H9 (cell line): ENCODE results near the gene CDKN2D. TPM values are rescaled to one million over a fixed set of nuclear protein-coding genes. Genes with fewer than 3 reads are reported as not detected.

ENCODE experiments used
- DNase-seq: peaks from one replicate; pipeline ENCODE4 v3.0.0-alpha.2; 2017
- H2AFZ ChIP-seq: one replicate; pipeline ENCODE4 v1.6.1; 2013; ENCODE audit warnings: mild to moderate bottlenecking, low read length, control low read depth, moderate library complexity
- H2AK5ac ChIP-seq: 2 replicates; pipeline ENCODE4 v1.6.1; 2013; ENCODE audit warnings: low read length, control low read depth, mixed read lengths; ENCODE audit not compliant: insufficient read length
- H2BK120ac ChIP-seq: one replicate; pipeline ENCODE4 v1.6.1; 2013; ENCODE audit warnings: low read depth, mild to moderate bottlenecking, low read length, control low read depth, inconsistent platforms; ENCODE audit not compliant: poor library complexity, severe bottlenecking
- H2BK12ac ChIP-seq: 2 replicates; pipeline ENCODE4 v1.6.1; 2013; ENCODE audit warnings: low read length, control low read depth, mixed read lengths, low read depth; ENCODE audit not compliant: insufficient read length
- H2BK15ac ChIP-seq: 2 replicates; pipeline ENCODE4 v1.6.1; 2013; ENCODE audit warnings: low read depth, low read length, control low read depth
- H2BK20ac ChIP-seq: one replicate; pipeline ENCODE4 v1.6.1; 2013; ENCODE audit warnings: low read depth, mild to moderate bottlenecking, low read length, control low read depth, inconsistent platforms; ENCODE audit not compliant: poor library complexity, severe bottlenecking
- H2BK5ac ChIP-seq: 2 replicates; pipeline ENCODE4 v1.6.1; 2013; ENCODE audit warnings: low read length, control low read depth, mixed read lengths; ENCODE audit not compliant: insufficient read length
- H3K14ac ChIP-seq: 2 replicates; pipeline ENCODE4 v1.6.1; 2013; ENCODE audit warnings: low read length, control low read depth; ENCODE audit not compliant: insufficient read depth
- H3K18ac ChIP-seq: 2 replicates; pipeline ENCODE4 v1.6.1; 2013; ENCODE audit warnings: low read depth, mild to moderate bottlenecking, mixed read lengths, low read length, control low read depth; ENCODE audit not compliant: insufficient read length
- H3K23ac ChIP-seq: 2 replicates; pipeline ENCODE4 v1.6.1; 2013; ENCODE audit warnings: low read length, control low read depth, mixed read lengths, low read depth; ENCODE audit not compliant: insufficient read length
- H3K23me2 ChIP-seq: 2 replicates; pipeline ENCODE4 v1.6.1; 2013; ENCODE audit warnings: low read depth, mild to moderate bottlenecking, mixed read lengths, low read length, control low read depth; ENCODE audit not compliant: insufficient read length, poor library complexity, severe bottlenecking
- H3K27ac ChIP-seq: 2 replicates; pipeline ENCODE4 v1.5.1; 2013; ENCODE audit warnings: low read length, control low read depth, mixed read lengths, low read depth; ENCODE audit not compliant: insufficient read length
- H3K27me3 ChIP-seq: 2 replicates; pipeline ENCODE4 v1.6.1; 2013; ENCODE audit warnings: low read length, control low read depth, inconsistent platforms; ENCODE audit not compliant: insufficient read depth
- H3K4ac ChIP-seq: 2 replicates; pipeline ENCODE4 v1.6.1; 2013; ENCODE audit warnings: low read depth, mild to moderate bottlenecking, control low read depth, inconsistent platforms, low read length, moderate library complexity
- H3K4me1 ChIP-seq: 2 replicates; pipeline ENCODE4 v1.6.1; 2013; ENCODE audit warnings: low read length, control low read depth, inconsistent platforms; ENCODE audit not compliant: insufficient read depth
- H3K4me2 ChIP-seq: 2 replicates; pipeline ENCODE4 v1.6.1; 2013; ENCODE audit warnings: low read length, control low read depth, mixed read lengths; ENCODE audit not compliant: insufficient read length, insufficient read depth
- H3K56ac ChIP-seq: 2 replicates; pipeline ENCODE4 v1.6.1; 2013; ENCODE audit warnings: low read depth, mild to moderate bottlenecking, mixed read lengths, low read length, control low read depth; ENCODE audit not compliant: insufficient read length
- H3K79me1 ChIP-seq: 2 replicates; pipeline ENCODE4 v1.6.1; 2013; ENCODE audit warnings: low read depth, mild to moderate bottlenecking, moderate library complexity, low read length, control low read depth, inconsistent platforms; ENCODE audit not compliant: insufficient read depth, poor library complexity, severe bottlenecking
- H3K79me2 ChIP-seq: 2 replicates; pipeline ENCODE4 v1.6.1; 2013; ENCODE audit warnings: low read length, control low read depth, inconsistent platforms; ENCODE audit not compliant: insufficient read depth
- H3K9ac ChIP-seq: 2 replicates; pipeline ENCODE4 v1.6.1; 2013; ENCODE audit warnings: low read length, control low read depth, mixed read lengths; ENCODE audit not compliant: insufficient read length; ENCODE audit errors: extremely low read depth
- H3K9me3 ChIP-seq: one replicate; pipeline ENCODE4 v1.6.1; 2013; ENCODE audit warnings: low read depth, low read length, inconsistent platforms; ENCODE audit not compliant: control insufficient read depth
- H3T11ph ChIP-seq: one replicate; pipeline ENCODE4 v1.6.1; 2013; ENCODE audit warnings: mild to moderate bottlenecking, low read length, control low read depth, inconsistent platforms
- H4K20me1 ChIP-seq: one replicate; pipeline ENCODE4 v1.6.1; 2013; ENCODE audit not compliant: control insufficient read depth, insufficient read length, insufficient read depth
- H4K5ac ChIP-seq: 2 replicates; pipeline ENCODE4 v1.6.1; 2013; ENCODE audit warnings: low read depth, mild to moderate bottlenecking, mixed read lengths, low read length, control low read depth; ENCODE audit not compliant: insufficient read length
- H4K8ac ChIP-seq: replicated peaks from 2 replicates; pipeline ENCODE4 v1.6.1; 2013; ENCODE audit warnings: low read length, control low read depth, mixed read lengths, low read depth; ENCODE audit not compliant: insufficient read length
- H4K91ac ChIP-seq: 2 replicates; pipeline ENCODE4 v1.6.1; 2013; ENCODE audit warnings: low read depth, mild to moderate bottlenecking, moderate library complexity, mixed read lengths, low read length, control low read depth; ENCODE audit not compliant: insufficient read length
- H3K27ac Mint-ChIP-seq, 3 experiments: 2 replicates in 2 of 3; 3 replicates in 1 of 3; pipeline ENCODE4 v1.8.0; 2020 to 2021; ENCODE audit warnings: mixed read lengths in 3 of 3, mild to moderate bottlenecking in 1 of 3, moderate library complexity in 1 of 3
- H3K27me3 Mint-ChIP-seq: 2 replicates; pipeline ENCODE4 v1.8.0; 2021; ENCODE audit warnings: low read depth, mild to moderate bottlenecking, moderate library complexity, mixed read lengths
- H3K36me3 Mint-ChIP-seq, 3 experiments: 2 replicates in 2 of 3; 3 replicates in 1 of 3; pipeline ENCODE4 v1.8.0; 2020 to 2021; ENCODE audit warnings: low read depth in 3 of 3, mixed read lengths in 3 of 3; ENCODE audit not compliant: insufficient read depth in 1 of 3
- H3K4me1 Mint-ChIP-seq, 2 experiments: 2 replicates each; pipeline ENCODE4 v1.8.0; 2020; ENCODE audit warnings: mixed read lengths in 2 of 2
- H3K4me3 Mint-ChIP-seq, 2 experiments: 2 replicates in 1 of 2; 3 replicates in 1 of 2; pipeline ENCODE4 v1.8.0; 2020 to 2021; ENCODE audit warnings: mild to moderate bottlenecking in 2 of 2, mixed read lengths in 2 of 2, moderate library complexity in 1 of 2
- H3K9me3 Mint-ChIP-seq, 2 experiments: 2 replicates in 1 of 2; 3 replicates in 1 of 2; pipeline ENCODE4 v1.8.0; 2020; ENCODE audit warnings: mild to moderate bottlenecking in 2 of 2, mixed read lengths in 2 of 2, moderate library complexity in 1 of 2
- CTCF ChIP-seq: fragments of 200-600 bp; sonication (generic); conservative IDR thresholded peaks from 3 replicates; pipeline ENCODE4 v1.8.0; 2021; ENCODE audit warnings: antibody characterized with exemption, mild to moderate bottlenecking
- WGBS: extraction: QIAGEN DNeasy Blood & Tissue Kit; methylation state at CpG from one replicate; pipeline ENCODE4 v1.1.7; 2013; ENCODE audit warnings: missing lambda C conversion rate, low lambda C conversion rate, mixed read lengths; ENCODE audit not compliant: insufficient read length; ENCODE audit errors: extremely low coverage; 5-methylcytosine and 5-hydroxymethylcytosine counted together
- total RNA-seq: library from RNA; stranded (reverse); gene quantifications from 2 replicates; pipeline ENCODE4 v1.2.1, GENCODE V29; 2021

CDKN2D gene
- total RNA-seq, 1 experiment from 2014 or later, result 2.8 TPM

GRCh38 chr19:10586396-10586795 lies 17.6 kb upstream of the CDKN2D start:
- H3K4me1 Mint-ChIP-seq, result peaks cover 12 to 22% of the 10 kb centered on the region in 2 experiments
- no peak overlapping the region for H3K56ac ChIP-seq
- no peaks in the 10 kb centered on the region for H3K23me2 ChIP-seq
- H2BK20ac ChIP-seq, result no peak overlapping the region
- no peak overlapping the region for H2BK12ac ChIP-seq
- no peak overlapping the region for H4K8ac ChIP-seq
- no peaks in the 10 kb centered on the region for H3K79me2 ChIP-seq
- no peaks in the 10 kb centered on the region for H3K4me1 ChIP-seq
- no peaks in the 10 kb centered on the region for H4K20me1 ChIP-seq
- no peak overlapping the region for H3K23ac ChIP-seq
- H3K79me1 ChIP-seq, result no peaks in the 10 kb centered on the region
- H3T11ph ChIP-seq, result no peak overlapping the region
- no peak overlapping the region for H3K4ac ChIP-seq
- H2BK5ac ChIP-seq, result no peak overlapping the region
- H2BK120ac ChIP-seq, result no peak overlapping the region
- H3K27me3 ChIP-seq, result no peaks in the 10 kb centered on the region
- H3K27ac ChIP-seq, result no peak overlapping the region
- no peak overlapping the region for H3K14ac ChIP-seq
- H2AFZ ChIP-seq, result no peak overlapping the region
- H3K36me3 Mint-ChIP-seq, result peaks cover 5 to 29% (median 27%) of the 10 kb centered on the region in 3 experiments
- H3K27me3 Mint-ChIP-seq, result peaks cover 9% of the 10 kb centered on the region
- no peak overlapping the region for H4K5ac ChIP-seq
- no peak for TF ChIP-seq CTCF
- peak overlapping the region; percentile 32 for H3K4me2 ChIP-seq
- no peaks in the 10 kb centered on the region for H3K9me3 Mint-ChIP-seq
- peak overlapping the region; percentile 36 to 94 (median 65); a peak in 2 of 7 replicates for H3K27ac Mint-ChIP-seq
- H2AK5ac ChIP-seq, result no peak overlapping the region
- WGBS, result no CpG with 5 or more reads among the region's 6 CpGs
- no peak overlapping the region for H2BK15ac ChIP-seq
- peak overlapping the region; percentile 75 to 98 for H3K4me3 Mint-ChIP-seq
- H3K9ac ChIP-seq, result peak overlapping the region; percentile 16
- no peak overlapping the region for H3K18ac ChIP-seq
- no peak overlapping the region for H4K91ac ChIP-seq
- no peaks in the 10 kb centered on the region for H3K9me3 ChIP-seq
- DNase-seq, result no peak
